HG03457 (cell line): ENCODE data around the gene CCDC192.
"Not testable (repeated sequence)": the region's sequence is repeated elsewhere in the genome, so short reads cannot be mapped to it uniquely, and the experiment has no call there.

Experiments used
- ATAC-seq: cut with Tn5 transposase; IDR thresholded peaks from one replicate; pipeline ENCODE4 v1.9.1; 2021; ENCODE audit warnings: moderate number of reproducible peaks; ENCODE audit not compliant: unreplicated experiment

CCDC192 gene

GRCh38 chr5:127758766-127759283 is 55.6 kb downstream of the CCDC192 start:
- ATAC-seq: no peak

GRCh38 chr5:127761869-127762268 is 58.7 kb downstream of the CCDC192 start:
- ATAC-seq: no peak

GRCh38 chr5:127762412-127762811 is 59.2 kb downstream of the CCDC192 start:
- ATAC-seq: no peak

- ATAC-seq: no peak
Measured at GRCh38 chr5:127766676-127767335, 63.6 kb downstream of the CCDC192 start.

GRCh38 chr5:127769386-127769785 is 66.2 kb downstream of the CCDC192 start:
- ATAC-seq: no peak

GRCh38 chr5:127770272-127770671 is 67.1 kb downstream of the CCDC192 start:
- no peak for ATAC-seq

- ATAC-seq: no peak
Measured at GRCh38 chr5:127772531-127772930, 69.3 kb downstream of the CCDC192 start.

- ATAC-seq: no peak
Measured at GRCh38 chr5:127774221-127774620, 71.0 kb downstream of the CCDC192 start.

GRCh38 chr5:127776477-127776876 is 73.3 kb downstream of the CCDC192 start:
- ATAC-seq: no peak

GRCh38 chr5:127777957-127778356 is 74.8 kb downstream of the CCDC192 start:
- ATAC-seq: no peak

- ATAC-seq: not testable (repeated sequence)
Measured at GRCh38 chr5:127782450-127782849, 79.3 kb downstream of the CCDC192 start.

GRCh38 chr5:127785098-127785927 is 82.1 kb downstream of the CCDC192 start:
- ATAC-seq: peak; percentile 85

- no peak for ATAC-seq
Measured at GRCh38 chr5:127791439-127791838, 88.2 kb downstream of the CCDC192 start.

- not testable (repeated sequence) for ATAC-seq
Measured at GRCh38 chr5:127791908-127792307, 88.7 kb downstream of the CCDC192 start.

GRCh38 chr5:127793052-127793451 is 89.9 kb downstream of the CCDC192 start:
- no peak for ATAC-seq

GRCh38 chr5:127793879-127794278 is 90.7 kb downstream of the CCDC192 start:
- no peak for ATAC-seq

GRCh38 chr5:127796211-127796610 is 93.0 kb downstream of the CCDC192 start:
- ATAC-seq: no peak

- ATAC-seq: no peak
Measured at GRCh38 chr5:127799293-127799905, 96.2 kb downstream of the CCDC192 start.

- no peak for ATAC-seq
Measured at GRCh38 chr5:127801751-127802476, 98.7 kb downstream of the CCDC192 start.

GRCh38 chr5:127802477-127802865 is 99.3 kb downstream of the CCDC192 start:
- no peak for ATAC-seq

- no peak for ATAC-seq
Measured at GRCh38 chr5:127804886-127805426, 101.8 kb downstream of the CCDC192 start.
